H1 (cell line): ENCODE data around the gene COPS9. TPM values are rescaled to one million over a fixed set of nuclear protein-coding genes. Genes with fewer than 3 reads are reported as not detected.

Experiments
- CTCF ChIA-PET: fragments of 300-600 bp; sonication (Branson Sonifier 250); formaldehyde crosslinking; loops from one replicate; lab custom pipeline; 2021; ENCODE audit not compliant: partially characterized antibody; lab: Charles Lee
- POLR2A ChIA-PET: fragments of 300-600 bp; sonication (Branson Sonifier 250); formaldehyde crosslinking; loops from one replicate; lab custom pipeline; 2021; ENCODE audit warnings: inconsistent platforms; ENCODE audit not compliant: partially characterized antibody; lab: Charles Lee
- DNase-seq, 2 experiments: peaks; one replicate each; pipeline versions ENCODE4 v3.0.0 to v3.0.0-alpha.2; 2010 to 2022; ENCODE audit warnings: low spot score in 2 of 2, low read depth in 1 of 2, mixed read lengths in 1 of 2
- FAIRE-seq: peaks from 2 replicates; lab custom pipeline; 2011; peaks lifted over from hg19 to GRCh38; lab: Jason Lieb, UNC
- H2AFZ ChIP-seq: 2 replicates; pipeline ENCODE4 v1.8.1; 2012; ENCODE audit warnings: low read length, inconsistent platforms
- H2AK5ac ChIP-seq: 2 replicates; pipeline ENCODE4 v1.6.1; 2013; ENCODE audit warnings: low read depth, low read length
- H2BK120ac ChIP-seq: replicated peaks from 2 replicates; pipeline ENCODE3; 2013; ENCODE audit warnings: low read depth, low read length, inconsistent platforms
- H2BK12ac ChIP-seq: 2 replicates; pipeline ENCODE4 v1.6.1; 2013; ENCODE audit warnings: low read depth, low read length
- H2BK15ac ChIP-seq: 2 replicates; pipeline ENCODE4 v1.6.1; 2013; ENCODE audit warnings: low read length
- H2BK20ac ChIP-seq: 2 replicates; pipeline ENCODE4 v1.6.1; 2013; ENCODE audit warnings: low read length
- H2BK5ac ChIP-seq: 2 replicates; pipeline ENCODE4 v1.6.1; 2013; ENCODE audit warnings: low read depth, low read length
- H3K14ac ChIP-seq: 2 replicates; pipeline ENCODE4 v1.6.1; 2013; ENCODE audit warnings: inconsistent platforms; ENCODE audit not compliant: insufficient read length
- H3K18ac ChIP-seq: 2 replicates; pipeline ENCODE4 v1.6.1; 2013; ENCODE audit warnings: low read length; ENCODE audit errors: extremely low read depth
- H3K23ac ChIP-seq: 2 replicates; pipeline ENCODE4 v1.6.1; 2013; ENCODE audit warnings: inconsistent platforms; ENCODE audit not compliant: insufficient read length
- H3K23me2 ChIP-seq: 2 replicates; pipeline ENCODE4 v1.6.1; 2013; ENCODE audit warnings: low read depth, low read length
- H3K27ac ChIP-seq: 2 replicates; pipeline ENCODE4 v1.6.1; 2011; ENCODE audit warnings: low read depth, low read length, inconsistent platforms
- H3K27me3 ChIP-seq, 4 experiments: replicated peaks in 1 of 4; 1 replicate in 1 of 4; 2 replicates in 3 of 4; pipeline versions ENCODE4 v1.6.1 to v1.8.1; 2011 to 2013; ENCODE audit warnings: low read length in 3 of 4, mild to moderate bottlenecking in 3 of 4, inconsistent platforms in 2 of 4, mixed read lengths in 2 of 4, moderate library complexity in 1 of 4; ENCODE audit not compliant: control insufficient read depth in 3 of 4, insufficient read depth in 3 of 4; ENCODE audit errors: extremely low read depth in 1 of 4
- H3K36me3 ChIP-seq, 4 experiments: 2 replicates each; pipeline versions ENCODE4 v1.6.1 to v1.8.1; 2011 to 2013; ENCODE audit warnings: mild to moderate bottlenecking in 4 of 4, low read length in 3 of 4, moderate library complexity in 2 of 4, control low read depth in 1 of 4, inconsistent platforms in 1 of 4; ENCODE audit not compliant: insufficient read depth in 4 of 4, control insufficient read depth in 2 of 4
- H3K4ac ChIP-seq: replicated peaks from 2 replicates; pipeline ENCODE3; 2013; ENCODE audit warnings: low read length, low read depth, mixed read lengths, inconsistent platforms; ENCODE audit not compliant: insufficient read length
- H3K4me1 ChIP-seq, 4 experiments: replicated peaks in 1 of 4; 1 replicate in 1 of 4; 2 replicates in 3 of 4; pipeline versions ENCODE4 v1.6.1 to v1.8.1; 2011 to 2013; ENCODE audit warnings: low read length in 3 of 4, inconsistent platforms in 2 of 4, mixed read lengths in 1 of 4; ENCODE audit not compliant: insufficient read depth in 4 of 4, control insufficient read depth in 3 of 4
- H3K4me2 ChIP-seq, 2 experiments: 2 replicates each; pipeline versions ENCODE4 v1.6.1 to v1.8.1; 2011 to 2013; ENCODE audit warnings: low read depth in 2 of 2, low read length in 2 of 2, control low read depth in 1 of 2, inconsistent platforms in 1 of 2, mild to moderate bottlenecking in 1 of 2; ENCODE audit not compliant: insufficient read depth in 1 of 2
- H3K4me3 ChIP-seq, 4 experiments: fragments of 200-600, 300-600 bp in 1 of 4; sonication (generic), shearing (Covaris generic), sonication (Bioruptor Twin) in 1 of 4; 2 replicates each; pipeline versions ENCODE4 v1.5.1 to v1.8.1; 2011 to 2016; ENCODE audit warnings: low read length in 4 of 4, low read depth in 3 of 4, control low read depth in 2 of 4, inconsistent platforms in 2 of 4, mild to moderate bottlenecking in 2 of 4, mixed read lengths in 1 of 4, moderate library complexity in 1 of 4; ENCODE audit not compliant: insufficient read depth in 2 of 4; ENCODE audit errors: extremely low read depth in 1 of 4
- H3K56ac ChIP-seq: replicated peaks from 2 replicates; pipeline ENCODE3; 2013; ENCODE audit warnings: low read depth, mild to moderate bottlenecking, mixed read lengths, low read length, inconsistent platforms; ENCODE audit not compliant: insufficient read length
- H3K79me1 ChIP-seq: 2 replicates; pipeline ENCODE4 v1.6.1; 2013; ENCODE audit warnings: low read depth, low read length, control low read depth
- H3K79me2 ChIP-seq, 2 experiments: 2 replicates each; pipeline versions ENCODE4 v1.6.1 to v1.8.1; 2012 to 2013; ENCODE audit warnings: low read length in 2 of 2, mild to moderate bottlenecking in 2 of 2, inconsistent platforms in 1 of 2; ENCODE audit not compliant: insufficient read depth in 2 of 2, control insufficient read depth in 1 of 2
- H3K9ac ChIP-seq, 4 experiments: replicated peaks in 1 of 4; 1 replicate in 1 of 4; 2 replicates in 3 of 4; pipeline versions ENCODE4 v1.6.1 to v1.8.1; 2011 to 2013; ENCODE audit warnings: low read depth in 3 of 4, low read length in 3 of 4, control low read depth in 2 of 4, mild to moderate bottlenecking in 2 of 4, moderate library complexity in 2 of 4, inconsistent platforms in 1 of 4; ENCODE audit errors: extremely low read depth in 1 of 4
- H3K9me3 ChIP-seq, 2 experiments: 2 replicates each; pipeline versions ENCODE4 v1.6.1 to v1.8.1; 2012 to 2013; ENCODE audit warnings: mild to moderate bottlenecking in 2 of 2, moderate library complexity in 2 of 2, control low read depth in 1 of 2, inconsistent platforms in 1 of 2, low read depth in 1 of 2, low read length in 1 of 2, mixed read lengths in 1 of 2; ENCODE audit not compliant: insufficient read depth in 2 of 2
- H4K20me1 ChIP-seq, 2 experiments: replicated peaks in 1 of 2; 2 replicates each; pipeline versions ENCODE3 to v1.8.1; 2011 to 2013; ENCODE audit warnings: inconsistent platforms in 2 of 2, low read length in 2 of 2, mild to moderate bottlenecking in 1 of 2; ENCODE audit not compliant: insufficient read depth in 2 of 2, control insufficient read depth in 1 of 2
- H4K5ac ChIP-seq: 2 replicates; pipeline ENCODE4 v1.6.1; 2013; ENCODE audit warnings: low read length, low read depth, mixed read lengths, inconsistent platforms; ENCODE audit not compliant: insufficient read length
- H4K8ac ChIP-seq: 2 replicates; pipeline ENCODE4 v1.8.0; 2013; ENCODE audit warnings: mild to moderate bottlenecking, moderate library complexity, low read length, inconsistent platforms; ENCODE audit not compliant: insufficient read depth; ENCODE audit errors: extremely low read depth
- H4K91ac ChIP-seq: replicated peaks from 2 replicates; pipeline ENCODE3; 2013; ENCODE audit warnings: low read length, mixed read lengths, inconsistent platforms; ENCODE audit not compliant: insufficient read length
- GABPA ChIP-seq: IDR thresholded peaks from 2 replicates; pipeline ENCODE4 v1.6.1; 2011; ENCODE audit warnings: mild to moderate bottlenecking, low read length, moderate library complexity, borderline replicate concordance; ENCODE audit not compliant: insufficient read depth
- JUN ChIP-seq: IDR thresholded peaks from 2 replicates; pipeline ENCODE4 v1.6.1; 2011; ENCODE audit warnings: low read depth, mild to moderate bottlenecking, improper control_type of control experiment, low read length
- NRF1 ChIP-seq: IDR thresholded peaks from 2 replicates; pipeline ENCODE4 v1.6.1; 2011; ENCODE audit warnings: mild to moderate bottlenecking, low read depth, low read length, improper control_type of control experiment
- TBP ChIP-seq: IDR thresholded peaks from 2 replicates; pipeline ENCODE4 v1.6.1; 2011; ENCODE audit warnings: low read depth, low read length, improper control_type of control experiment
- WGBS, 2 experiments: shearing (Covaris generic) in 1 of 2; methylation state at CpG; one replicate each; pipeline versions ENCODE4 v1.1.6 to v1.1.7; 2013 to 2015; ENCODE audit warnings: low lambda C conversion rate in 2 of 2, mixed read lengths in 2 of 2, inconsistent platforms in 1 of 2, low coverage in 1 of 2, missing lambda C conversion rate in 1 of 2; ENCODE audit not compliant: insufficient replicate concordance in 2 of 2, insufficient coverage in 1 of 2, insufficient read length in 1 of 2; ENCODE audit errors: extremely low coverage in 1 of 2, missing lambda C conversion rate in 1 of 2; 5-methylcytosine and 5-hydroxymethylcytosine counted together
- polyA plus RNA-seq, 7 experiments: library from polyadenylated mRNA; depleted of rRNA in 3 of 7; stranded (reverse) in 5 of 7; unstranded in 2 of 7; fragments of >200 nt in 5 of 7; fragments of 200-250 nt in 2 of 7; gene quantifications; 1 replicate in 5 of 7; 2 replicates in 1 of 7; 4 replicates in 1 of 7; pipeline versions ENCODE4 v1.2.1 to v1.2.3, GENCODE V29; 2011 to 2013; ENCODE audit warnings: missing spikeins in 2 of 7, mixed read lengths in 2 of 7
- total RNA-seq: library from RNA; stranded (reverse); fragmentation: NEBNext Ultra II Directional; extraction: Animal tissue kit (Norgen Biotek cat#: 25700); gene quantifications from 2 replicates; pipeline ENCODE4 v1.2.1, GENCODE V29; 2021
- TF ChIP-seq, protein P1 (sequence below): IDR thresholded peaks from 2 replicates; pipeline ENCODE4 v1.6.1; 2012; ENCODE audit warnings: inconsistent platforms

The COPS9 gene
- total and polyA plus RNA-seq, 2 of the 8 experiments (the other 6 are each of a cell fraction or from before 2014, with no cell fraction given), result 154 to 234 TPM

DNA sequence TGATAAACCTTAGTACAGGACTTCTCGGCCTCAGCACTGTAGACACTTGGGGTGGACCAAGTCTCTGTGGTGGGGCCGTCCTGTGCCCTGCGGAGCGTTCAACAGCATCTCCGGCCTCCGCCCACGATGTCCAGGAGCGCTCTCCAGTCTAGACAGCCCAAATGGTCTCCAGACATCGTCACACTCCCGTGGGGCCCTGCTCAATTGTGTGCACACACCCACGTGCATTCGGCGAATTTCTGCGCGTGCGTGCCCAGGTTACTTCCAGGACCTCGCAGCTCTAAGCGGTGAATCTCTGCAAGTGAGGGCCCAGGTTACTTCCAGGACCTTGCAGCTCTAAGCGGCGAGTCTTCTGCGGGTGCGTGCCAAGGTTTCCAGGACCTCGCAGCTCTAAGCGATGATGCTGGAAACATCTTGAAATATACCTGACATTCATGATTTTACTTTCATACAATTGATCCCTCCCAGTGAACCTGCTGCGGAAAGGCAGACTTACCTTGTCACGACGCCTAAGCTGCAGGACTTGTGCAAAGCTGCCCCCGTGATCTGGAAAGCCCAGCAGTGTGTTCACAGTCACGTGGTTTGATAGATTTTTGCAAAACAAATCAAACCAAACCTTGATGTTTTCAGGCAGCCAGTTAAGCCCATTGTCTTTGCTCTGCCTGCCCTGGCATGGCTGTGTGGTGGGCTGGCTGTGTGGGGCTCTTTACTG is 20.5 kb upstream of the COPS9 start:
- Histone ChIP-seq H2BK5ac (no peak overlapping the region), H3K9me3 (no peaks in the 10 kb centered on the region; a peak in 1 of 4 replicates), H2AK5ac (no peak overlapping the region), H2AFZ (peak overlapping the region; percentile 62; the same call in 1 of the 2 replicates), H3K4ac (no peak overlapping the region), H4K91ac (no peak overlapping the region), H3K36me3 (no peaks in the 10 kb centered on the region), H3K23me2 (no peaks in the 10 kb centered on the region), H4K5ac (no peak overlapping the region), H4K20me1 (no peaks in the 10 kb centered on the region), H2BK15ac (no peak overlapping the region), H3K14ac (no peak overlapping the region), H3K9ac (no peak overlapping the region), H3K56ac (no peak overlapping the region), H3K79me1 (no peaks in the 10 kb centered on the region), H3K79me2 (no peaks in the 10 kb centered on the region), H3K18ac (no peak overlapping the region), H3K27ac (no peak overlapping the region), H2BK120ac (no peak overlapping the region), H3K4me1 (peaks cover 0 to 9% (median 0%) of the 10 kb centered on the region in 4 experiments; a peak in 2 of 7 replicates), H3K4me2 (0 out of 4 replicates have a peak overlapping the region, but pooled peaks of 1 of the 2 experiments have one; percentile 2), H2BK20ac (no peak overlapping the region), H4K8ac (no peak overlapping the region), H2BK12ac (no peak overlapping the region), H3K27me3 (peaks cover 0 to 4% (median 1%) of the 10 kb centered on the region in 4 experiments; a peak in 3 of 7 replicates), H3K23ac (no peak overlapping the region), H3K4me3 (no peak overlapping the region)
- DNase-seq (no peak), FAIRE-seq (no peak)
- TF ChIP-seq TBP (no peak), JUN (no peak), GABPA (no peak), NRF1 (no peak)
- TF ChIP-seq, protein P1, sequence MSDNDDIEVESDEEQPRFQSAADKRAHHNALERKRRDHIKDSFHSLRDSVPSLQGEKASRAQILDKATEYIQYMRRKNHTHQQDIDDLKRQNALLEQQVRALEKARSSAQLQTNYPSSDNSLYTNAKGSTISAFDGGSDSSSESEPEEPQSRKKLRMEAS, result no peak
- ChIA-PET CTCF (no interaction called here), POLR2A (no interaction called here)
- 90% methylated on average over 29 of the region's 29 CpGs; no CpG with 5 or more reads in 1 of the 2 experiments for WGBS, 2 experiments
